Tibial nerve (tissue), 4 donors: Measurements from ENCODE around the gene WDR81. TPM values are rescaled to one million over a fixed set of nuclear protein-coding genes. Genes with fewer than 3 reads are reported as not detected.

Experiments
- DNase-seq, 2 donors: peaks; one replicate each; pipeline ENCODE4 v3.0.0-alpha.2; 2019; ENCODE audit warnings: low spot score in 2 of 2
- H3K27ac ChIP-seq, 4 donors: fragments of 200-600 bp; sonication (generic) in 3 of 4; one replicate each; pipeline ENCODE4 v1.5.1; 2017 to 2019; ENCODE audit warnings: mild to moderate bottlenecking in 1 of 4
- H3K27me3 ChIP-seq, 2 donors: fragments of 200-600 bp; sonication (generic) in 1 of 2; one replicate each; pipeline versions ENCODE4 v1.5.1 to v1.6.0; 2017 to 2019
- H3K36me3 ChIP-seq, 3 donors: fragments of 200-600 bp; sonication (generic); one replicate each; pipeline ENCODE4 v1.5.1; 2018 to 2019
- H3K4me1 ChIP-seq, 4 donors: fragments of 200-600 bp; sonication (generic) in 3 of 4; one replicate each; pipeline ENCODE4 v1.5.1; 2017 to 2019
- H3K4me3 ChIP-seq, 4 donors: fragments of 200-600 bp; sonication (generic) in 3 of 4; one replicate each; pipeline ENCODE4 v1.5.1; 2017 to 2019; ENCODE audit warnings: mild to moderate bottlenecking in 1 of 4, moderate library complexity in 1 of 4
- H3K9me3 ChIP-seq, 4 donors: fragments of 200-600 bp; sonication (generic) in 3 of 4; one replicate each; pipeline ENCODE4 v1.5.1; 2017 to 2019
- CTCF ChIP-seq, 5 experiments: fragments of 200-600 bp in 3 of 5; fragments of 450-650 bp in 2 of 5; sonication (generic) in 3 of 5; IDR thresholded peaks; one replicate each; pipeline ENCODE4 v1.5.1; 2016 to 2019; ENCODE audit warnings: antibody characterized with exemption in 5 of 5, mild to moderate bottlenecking in 3 of 5, moderate library complexity in 2 of 5
- EP300 ChIP-seq, 2 donors: sonication (generic); formaldehyde crosslinking; IDR thresholded peaks; one replicate each; pipeline ENCODE4 v1.6.1; 2017; ENCODE audit warnings: antibody characterized with exemption in 2 of 2, mild to moderate bottlenecking in 1 of 2
- POLR2A ChIP-seq, 2 donors: fragments of 450-650 bp; IDR thresholded peaks; one replicate each; pipeline ENCODE4 v1.6.1; 2017; ENCODE audit warnings: antibody characterized with exemption in 2 of 2, mild to moderate bottlenecking in 2 of 2, moderate library complexity in 2 of 2
- WGBS, 2 donors: methylation state at CpG; one replicate each; pipeline ENCODE4 v1.1.5; 2018; 5-methylcytosine and 5-hydroxymethylcytosine counted together
- total RNA-seq, 4 donors: library from RNA; depleted of rRNA; stranded (reverse); fragments of >200 nt; gene quantifications; one replicate each; pipeline ENCODE4 v1.1.0, GENCODE V29; 2016

Gene WDR81
- total RNA-seq, 4 donors from 2014 or later, result 54.4 to 111 (median 92.0) TPM

GRCh38 chr17:1709403-1709951, 15.0 kb upstream of the WDR81 start:
- Histone ChIP-seq H3K4me1 (peaks cover 0 to 56% (median 28%) of the 10 kb centered on the region in 4 donors), H3K9me3 (no peaks in the 10 kb centered on the region), H3K4me3 (peak overlapping the region; percentile 47 to 73 (median 66)), H3K27me3 (no peaks in the 10 kb centered on the region), H3K36me3 (peaks cover 0 to 24% (median 0%) of the 10 kb centered on the region in 3 donors), H3K27ac (peak overlapping the region; percentile 61 to 89 (median 86))
- no peak for DNase-seq
- WGBS, 2 donors, result 18 to 19% methylated on average over 6 to 8 of the region's 16 CpGs
- TF ChIP-seq CTCF (IDR thresholded peaks at IDR 0.05) (no peak), EP300 (IDR thresholded peaks at IDR 0.05) (no peak), POLR2A (IDR thresholded peaks at IDR 0.05) (no peak)

- Histone ChIP-seq H3K4me3 (peak within 1 kb of the TSS; percentile 47 to 73 (median 66)), H3K9me3 (no peaks in the 10 kb centered on the region), H3K27ac (peak within 1 kb of the TSS; percentile 61 to 89 (median 86)), H3K27me3 (no peaks in the 10 kb centered on the region), H3K4me1 (peaks cover 0 to 63% (median 28%) of the 10 kb centered on the region in 4 donors), H3K36me3 (peaks cover 0 to 24% (median 0%) of the 10 kb centered on the region in 3 donors)
- DNase-seq, result peak in 1 of 2 donors; percentile 59
- peak in 1 of 2 donors; percentile 14 for TF ChIP-seq POLR2A (IDR thresholded peaks at IDR 0.05)
- TF ChIP-seq CTCF (IDR thresholded peaks at IDR 0.05), result peak in 1 of 5 experiments; percentile 15
- peak in 1 of 2 donors; percentile 66 for TF ChIP-seq EP300 (IDR thresholded peaks at IDR 0.05)
- 7 to 27% methylated on average over 7 to 39 of the region's 83 CpGs for WGBS, 2 donors
These were observed 14.3 kb upstream of the WDR81 start, which contains the start of gene TLCD2 for GRCh38 chr17:1709971-1710806. Gene TLCD2, minus strand, starts transcription at chr17:1710377. Its CDS starts 135 bp downstream, at chr17:1710242.

- Histone ChIP-seq H3K4me1 (peaks cover 0 to 66% (median 28%) of the 10 kb centered on the region in 4 donors), H3K9me3 (no peaks in the 10 kb centered on the region), H3K27ac (peak overlapping the region; percentile 61 to 89 (median 86)), H3K36me3 (peaks cover 0 to 24% (median 0%) of the 10 kb centered on the region in 3 donors), H3K27me3 (no peaks in the 10 kb centered on the region), H3K4me3 (peak overlapping the region; percentile 47 to 73 (median 66))
- TF ChIP-seq CTCF (IDR thresholded peaks at IDR 0.05) (no peak), EP300 (IDR thresholded peaks at IDR 0.05) (no peak), POLR2A (IDR thresholded peaks at IDR 0.05) (no peak)
- 42 to 46% methylated on average over 14 of the region's 14 CpGs for WGBS, 2 donors
- no peak for DNase-seq
These were observed 13.5 kb upstream of the WDR81 start for GRCh38 chr17:1710807-1711553.

GRCh38 chr17:1711804-1712203, 12.7 kb upstream of the WDR81 start:
- H3K36me3 ChIP-seq, result peaks cover 0 to 24% (median 0%) of the 10 kb centered on the region in 3 donors
- H3K27ac ChIP-seq, result peak overlapping the region in 1 of 4 donors; percentile 89
- no peak overlapping the region for H3K4me3 ChIP-seq
- DNase-seq, result no peak
- H3K4me1 ChIP-seq, result peaks cover 0 to 66% (median 28%) of the 10 kb centered on the region in 4 donors
- TF ChIP-seq POLR2A (IDR thresholded peaks at IDR 0.05), result no peak
- no peak for TF ChIP-seq CTCF (IDR thresholded peaks at IDR 0.05)
- TF ChIP-seq EP300 (IDR thresholded peaks at IDR 0.05), result no peak
- H3K27me3 ChIP-seq, result no peaks in the 10 kb centered on the region
- WGBS, 2 donors, result 67 to 70% methylated on average over 4 of the region's 4 CpGs
- no peaks in the 10 kb centered on the region for H3K9me3 ChIP-seq
